ENCODE data around the gene TECR.

DNA sequence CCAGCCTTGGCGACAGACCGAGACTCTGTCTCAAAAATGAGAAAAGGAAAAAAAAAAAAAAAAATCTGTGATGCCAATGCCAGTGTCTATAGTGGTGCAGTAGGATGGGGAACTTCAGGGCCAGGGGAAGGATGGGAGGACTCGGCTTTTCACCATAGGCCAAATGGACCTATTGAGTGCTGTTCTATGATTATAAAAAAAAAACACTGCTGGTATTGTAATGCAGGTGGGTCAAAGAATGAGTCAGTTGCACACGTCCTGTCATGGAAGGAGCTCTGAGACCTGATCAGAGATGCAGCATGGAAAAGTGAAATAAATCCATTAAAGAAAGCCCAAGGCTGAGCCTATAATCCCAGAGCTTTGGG is 18.2 kb upstream of the TECR start:
- TF ChIP-seq, protein P1, sequence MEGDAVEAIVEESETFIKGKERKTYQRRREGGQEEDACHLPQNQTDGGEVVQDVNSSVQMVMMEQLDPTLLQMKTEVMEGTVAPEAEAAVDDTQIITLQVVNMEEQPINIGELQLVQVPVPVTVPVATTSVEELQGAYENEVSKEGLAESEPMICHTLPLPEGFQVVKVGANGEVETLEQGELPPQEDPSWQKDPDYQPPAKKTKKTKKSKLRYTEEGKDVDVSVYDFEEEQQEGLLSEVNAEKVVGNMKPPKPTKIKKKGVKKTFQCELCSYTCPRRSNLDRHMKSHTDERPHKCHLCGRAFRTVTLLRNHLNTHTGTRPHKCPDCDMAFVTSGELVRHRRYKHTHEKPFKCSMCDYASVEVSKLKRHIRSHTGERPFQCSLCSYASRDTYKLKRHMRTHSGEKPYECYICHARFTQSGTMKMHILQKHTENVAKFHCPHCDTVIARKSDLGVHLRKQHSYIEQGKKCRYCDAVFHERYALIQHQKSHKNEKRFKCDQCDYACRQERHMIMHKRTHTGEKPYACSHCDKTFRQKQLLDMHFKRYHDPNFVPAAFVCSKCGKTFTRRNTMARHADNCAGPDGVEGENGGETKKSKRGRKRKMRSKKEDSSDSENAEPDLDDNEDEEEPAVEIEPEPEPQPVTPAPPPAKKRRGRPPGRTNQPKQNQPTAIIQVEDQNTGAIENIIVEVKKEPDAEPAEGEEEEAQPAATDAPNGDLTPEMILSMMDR (IDR thresholded peaks at IDR 0.05; ENCODE audit: insufficient read depth, low read depth, low read length) = no peak
- no peak for TF ChIP-seq EZH2 (IDR thresholded peaks at IDR 0.05; ENCODE audit: insufficient read depth, low read length)
